Raji (cell line): ENCODE results near the gene CGREF1.

Source experiments
- POLR2A ChIP-seq: IDR thresholded peaks from 2 replicates; pipeline ENCODE4 v1.6.1; 2011; ENCODE audit warnings: low read depth, low read length, control low read depth; ENCODE audit not compliant: insufficient read depth

The CGREF1 gene, protein sequence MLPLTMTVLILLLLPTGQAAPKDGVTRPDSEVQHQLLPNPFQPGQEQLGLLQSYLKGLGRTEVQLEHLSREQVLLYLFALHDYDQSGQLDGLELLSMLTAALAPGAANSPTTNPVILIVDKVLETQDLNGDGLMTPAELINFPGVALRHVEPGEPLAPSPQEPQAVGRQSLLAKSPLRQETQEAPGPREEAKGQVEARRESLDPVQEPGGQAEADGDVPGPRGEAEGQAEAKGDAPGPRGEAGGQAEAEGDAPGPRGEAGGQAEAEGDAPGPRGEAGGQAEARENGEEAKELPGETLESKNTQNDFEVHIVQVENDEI

GRCh38 chr2:27118525-27119329 is at the start of gene CGREF1:
TSS of gene CGREF1 (minus strand) at chr2:27119128. CDS start at chr2:27104366, 14,762 bp downstream.
- no peak for TF ChIP-seq POLR2A

DNA sequence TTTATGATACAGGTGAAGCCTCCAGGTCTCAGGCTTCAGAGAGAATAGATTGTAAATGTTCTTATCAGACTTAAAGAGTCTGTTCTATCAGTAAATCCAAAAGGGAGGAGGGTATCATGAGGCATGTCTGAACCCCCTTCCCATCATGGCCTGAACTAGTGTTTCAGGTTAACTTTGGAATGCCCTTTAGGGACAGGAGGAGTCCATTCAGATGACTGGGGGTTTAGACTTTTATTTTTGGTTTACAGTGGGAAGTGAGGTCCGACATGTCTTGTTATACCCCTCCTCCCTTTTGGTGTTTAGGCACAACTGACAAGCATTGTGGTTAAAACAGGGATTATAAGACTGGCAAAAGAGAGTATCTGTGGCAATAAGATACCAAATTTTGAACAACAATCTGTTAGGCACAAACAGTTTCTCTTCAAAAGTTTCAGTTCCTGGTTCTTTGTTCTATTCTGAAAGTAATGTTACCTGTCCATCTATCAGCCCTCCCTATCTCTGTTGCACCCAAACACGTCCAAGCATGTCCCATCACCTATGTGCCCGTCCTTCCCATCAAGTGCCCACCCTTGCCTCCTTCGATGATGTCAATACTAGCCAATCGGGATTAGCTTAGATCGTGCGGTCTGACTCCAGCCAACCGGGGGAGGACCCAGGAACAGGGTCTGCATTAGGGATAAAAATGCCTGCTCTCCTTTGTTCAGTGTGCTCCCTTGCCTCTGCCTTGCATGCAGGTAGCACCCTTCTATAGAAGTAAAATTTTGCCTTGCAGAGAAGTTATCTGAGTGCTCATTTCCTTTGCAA is 46.2 kb upstream of the CGREF1 start:
- TF ChIP-seq POLR2A = no peak

DNA sequence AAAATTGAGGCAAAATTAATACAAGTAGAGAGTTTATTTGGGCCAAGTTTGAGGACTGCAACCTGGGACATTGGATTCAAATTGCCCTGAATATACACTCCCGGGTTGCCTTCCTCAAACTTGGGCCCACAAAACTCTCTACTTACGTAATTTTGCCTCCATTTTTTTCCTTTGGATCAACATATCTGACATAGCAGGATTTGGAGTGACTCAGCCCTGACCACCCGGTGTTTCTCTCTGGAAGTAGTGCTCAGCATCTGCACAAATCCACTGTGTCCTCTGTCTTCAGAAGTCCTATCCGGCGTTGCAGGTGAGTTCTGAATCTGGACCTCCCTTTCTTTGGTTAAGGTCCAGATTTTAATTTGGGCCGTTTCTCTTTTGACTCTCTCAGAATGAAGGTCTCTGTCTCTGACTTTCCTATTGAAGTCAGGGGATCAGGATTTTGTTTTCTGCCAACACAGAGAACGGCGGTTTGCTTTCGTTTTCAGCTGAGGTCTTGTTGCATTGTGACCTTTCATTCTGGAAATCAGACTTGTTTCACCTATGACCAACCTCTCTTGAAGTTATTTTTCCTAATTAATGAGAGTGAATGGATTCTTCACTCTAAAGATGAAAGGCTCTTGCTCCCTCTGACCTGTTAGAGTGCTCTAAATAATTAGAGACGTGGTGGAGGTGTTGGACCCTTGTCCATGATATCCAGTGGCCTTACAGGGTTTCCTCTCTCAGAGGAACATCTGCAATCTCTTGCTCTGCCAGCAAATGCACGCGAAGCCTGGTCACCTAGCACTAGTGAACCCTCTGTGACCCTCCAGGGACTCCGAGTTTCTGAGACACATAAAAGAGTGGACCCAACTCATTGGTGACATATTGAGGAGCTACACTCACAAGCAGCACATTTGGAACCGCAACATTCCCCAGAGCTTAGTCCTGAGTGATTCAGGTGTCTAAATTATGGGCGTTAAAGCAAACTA is 43.5 kb upstream of the CGREF1 start:
- TF ChIP-seq POLR2A = no peak

DNA sequence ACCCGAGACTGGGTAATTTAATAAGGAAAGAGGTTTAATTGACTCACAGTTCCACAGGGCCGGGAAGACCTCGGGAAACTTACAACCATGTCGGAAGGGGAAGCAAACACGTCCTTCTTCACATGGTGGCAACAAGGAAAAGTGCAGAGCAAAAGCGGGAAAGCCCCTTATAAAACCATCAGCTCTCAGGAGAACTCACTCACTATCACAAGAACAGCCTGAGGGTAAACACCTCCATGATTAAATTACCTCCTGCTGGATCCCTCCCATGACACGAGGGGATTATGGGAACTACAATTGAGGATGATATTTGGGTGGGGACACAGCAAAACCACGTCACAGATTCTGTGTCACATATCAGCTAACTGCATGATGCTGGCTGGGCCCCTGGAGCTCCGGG is 41.3 kb upstream of the CGREF1 start:
- TF ChIP-seq POLR2A = no peak

DNA sequence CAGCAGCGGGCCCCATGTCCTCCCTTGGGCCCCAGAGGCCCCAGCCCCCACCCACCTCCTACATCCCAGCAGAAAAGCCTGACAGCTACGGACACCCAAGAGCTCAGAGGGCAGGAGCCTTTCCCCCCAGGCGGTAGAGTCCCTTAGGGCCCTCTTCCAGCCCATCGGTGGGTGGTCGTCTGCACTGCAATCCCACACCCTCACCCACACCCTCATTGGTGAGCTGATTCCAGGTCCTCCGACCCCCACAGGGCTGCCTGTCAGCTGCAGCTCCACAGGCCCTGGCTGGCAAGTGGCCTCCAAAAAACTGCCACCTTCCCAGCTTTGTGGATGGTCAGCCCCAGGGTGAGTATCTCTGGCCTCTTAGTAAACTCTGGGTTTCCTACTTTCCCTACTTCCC is 40.3 kb upstream of the CGREF1 start:
- TF ChIP-seq POLR2A = no peak

DNA sequence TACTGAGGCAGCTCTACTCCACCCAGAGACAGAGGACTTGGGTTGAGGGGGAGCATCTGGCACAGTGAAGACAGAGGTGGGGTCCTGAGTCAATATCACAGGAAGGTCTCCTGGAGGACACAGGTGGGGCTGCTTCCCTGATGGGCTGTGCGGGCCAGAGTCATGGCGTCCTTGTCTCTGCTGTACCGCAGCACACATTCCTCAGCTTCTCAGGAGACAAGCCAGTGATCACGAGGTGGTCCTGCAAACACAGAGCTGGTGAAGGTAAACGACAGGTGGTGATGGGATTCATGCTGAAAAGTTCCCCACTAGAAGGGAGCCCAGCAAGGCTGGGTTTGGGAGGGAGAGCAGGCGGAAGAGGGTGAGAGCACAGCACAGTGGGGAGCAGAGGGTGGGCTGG is 39.5 kb upstream of the CGREF1 start:
- TF ChIP-seq POLR2A = no peak

DNA sequence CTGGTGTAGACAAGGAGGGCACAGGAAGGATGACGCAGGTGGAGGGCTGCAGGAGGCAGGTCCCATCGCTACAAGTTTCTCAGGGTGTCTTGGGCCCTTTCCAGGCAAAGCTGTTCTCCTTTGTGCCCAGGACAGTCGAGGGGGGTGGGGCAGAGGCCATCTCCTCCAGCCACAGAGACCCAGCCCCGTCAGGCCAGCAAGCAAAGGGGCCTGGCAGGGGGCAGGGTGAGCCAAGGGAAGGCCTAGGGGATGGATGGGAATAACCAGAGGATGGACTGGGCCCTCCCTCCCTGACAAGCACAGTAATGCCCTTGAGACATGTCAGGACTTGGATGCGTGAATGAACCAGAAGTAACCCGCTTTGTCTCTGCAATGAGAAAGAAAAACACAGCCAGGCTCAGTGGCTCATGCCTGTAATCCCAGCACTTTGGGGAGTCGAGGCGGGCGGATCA is 36.2 kb upstream of the CGREF1 start:
- TF ChIP-seq POLR2A = no peak

- TF ChIP-seq POLR2A = no peak
Measured at GRCh38 chr2:27154488-27154887, 35.6 kb upstream of the CGREF1 start.

DNA sequence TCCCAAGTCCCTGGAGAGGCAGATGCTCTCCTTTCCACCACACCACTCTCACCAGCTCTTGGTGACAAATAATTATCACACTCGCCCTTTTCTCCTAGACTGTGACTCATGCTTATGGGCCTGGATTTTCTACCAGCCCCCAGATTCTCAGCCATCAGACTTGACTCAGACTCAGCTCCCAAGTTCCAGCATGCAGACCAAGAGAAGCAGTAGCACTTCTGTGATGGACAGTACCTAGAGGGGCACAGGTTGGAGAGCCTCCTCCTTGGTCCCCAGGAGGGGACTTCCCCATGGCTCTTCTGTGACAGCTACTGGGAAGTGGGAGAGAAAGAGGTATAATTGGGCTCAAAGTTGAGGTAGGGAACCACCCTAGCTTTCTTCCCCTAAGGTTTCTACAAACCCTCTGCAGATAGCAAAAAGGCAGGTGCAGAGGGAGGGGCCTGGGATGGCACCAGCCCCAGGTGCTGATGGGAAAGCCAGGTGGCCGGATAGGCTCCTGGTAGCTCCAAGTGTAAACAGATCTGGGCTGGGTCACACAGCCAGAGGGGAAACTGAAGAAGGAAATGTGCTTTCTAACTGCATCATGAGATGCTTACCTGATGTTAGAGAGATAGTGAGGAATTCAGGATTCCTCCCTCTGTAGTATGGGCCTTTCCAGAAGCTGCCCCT is 34.0 kb upstream of the CGREF1 start:
- no peak for TF ChIP-seq POLR2A

GRCh38 chr2:27152102-27152795 is 33.3 kb upstream of the CGREF1 start:
- TF ChIP-seq POLR2A = no peak

GRCh38 chr2:27150639-27151230 is 31.8 kb upstream of the CGREF1 start:
- no peak for TF ChIP-seq POLR2A

DNA sequence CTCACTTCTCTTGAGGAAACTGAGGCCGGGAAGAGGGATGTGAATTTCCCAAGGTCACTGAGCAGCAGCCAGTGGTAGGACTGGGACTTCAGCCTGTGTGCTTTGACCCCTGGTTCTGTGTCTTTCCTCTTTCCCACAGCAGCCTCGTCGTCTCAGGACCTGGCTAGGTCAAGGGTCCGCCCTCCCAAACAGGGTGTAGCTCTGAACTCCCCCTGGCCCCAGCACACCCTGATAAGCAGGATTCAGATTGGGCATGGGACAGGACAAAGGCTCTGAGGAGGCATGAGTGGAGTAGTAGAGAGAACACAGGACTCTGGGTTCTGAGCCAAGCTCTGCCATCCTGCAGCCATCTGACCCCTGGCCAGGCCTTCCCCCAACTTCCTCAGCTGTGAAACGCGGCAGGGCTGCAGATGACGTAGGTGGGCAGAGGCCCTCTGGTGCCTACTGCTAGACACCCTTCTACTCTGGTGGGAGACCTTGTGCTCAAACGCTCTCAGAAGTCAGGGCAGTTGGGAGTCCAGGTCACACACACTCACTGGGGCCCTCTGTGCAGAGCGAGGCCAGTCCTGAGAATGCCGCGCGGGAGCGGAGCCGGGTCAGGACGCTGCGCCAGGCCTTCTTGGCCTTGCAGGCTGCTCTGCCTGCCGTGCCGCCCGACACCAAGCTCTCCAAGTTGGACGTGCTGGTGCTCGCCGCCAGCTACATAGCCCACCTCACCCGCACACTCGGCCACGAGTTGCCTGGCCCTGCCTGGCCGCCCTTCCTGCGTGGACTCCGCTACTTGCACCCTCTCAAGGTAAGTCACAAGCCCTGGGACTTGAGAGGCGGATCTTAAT is 30.9 kb upstream of the CGREF1 start:
- TF ChIP-seq POLR2A = no peak
